ENCODE results near the gene SLC38A2. TPM values are rescaled to one million over a fixed set of nuclear protein-coding genes. Genes with fewer than 3 reads are reported as not detected.
"Not testable (repeated sequence)": the region's sequence is repeated elsewhere in the genome, so short reads cannot be mapped to it uniquely, and the experiment has no call there.

Gene SLC38A2
- total RNA-seq, 1 donor from 2014 or later, result 535 TPM

DNA sequence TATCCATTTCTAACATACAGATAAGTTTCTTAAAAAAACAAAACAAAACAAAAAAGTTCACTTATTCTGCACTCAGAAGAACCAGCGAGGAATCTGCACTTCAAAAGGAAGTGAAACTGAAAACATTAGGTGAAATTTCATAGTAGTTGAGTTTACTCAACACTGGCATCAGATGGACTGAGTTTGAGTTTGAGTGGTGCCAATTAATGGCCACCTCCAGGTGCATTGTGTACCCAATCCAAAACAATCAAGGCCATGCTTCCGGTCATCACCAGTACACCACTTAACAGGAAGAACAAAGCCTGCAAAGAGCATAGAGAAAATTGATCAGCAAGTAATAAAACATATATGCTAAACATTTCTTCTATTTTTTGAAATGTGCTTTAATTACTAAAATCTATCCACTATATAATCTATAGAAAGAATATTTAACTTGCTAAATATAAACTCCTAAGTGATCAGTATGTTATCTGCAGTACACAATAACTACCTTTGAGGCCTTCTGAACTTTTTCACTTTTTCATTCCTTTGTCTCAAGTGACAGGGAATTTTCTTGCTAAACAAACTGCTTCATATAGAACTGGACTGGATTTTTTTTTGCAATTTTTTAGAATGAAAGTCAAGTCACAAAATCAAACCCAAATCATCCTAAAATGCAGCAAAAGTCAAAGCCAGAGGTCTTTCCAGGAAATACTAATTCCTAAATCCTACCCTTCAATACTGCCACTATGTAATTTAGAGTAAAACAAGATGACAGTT, 11.5 kb downstream of the SLC38A2 start:
- DNase-seq (ENCODE audit: low spot score), result no peak

DNA sequence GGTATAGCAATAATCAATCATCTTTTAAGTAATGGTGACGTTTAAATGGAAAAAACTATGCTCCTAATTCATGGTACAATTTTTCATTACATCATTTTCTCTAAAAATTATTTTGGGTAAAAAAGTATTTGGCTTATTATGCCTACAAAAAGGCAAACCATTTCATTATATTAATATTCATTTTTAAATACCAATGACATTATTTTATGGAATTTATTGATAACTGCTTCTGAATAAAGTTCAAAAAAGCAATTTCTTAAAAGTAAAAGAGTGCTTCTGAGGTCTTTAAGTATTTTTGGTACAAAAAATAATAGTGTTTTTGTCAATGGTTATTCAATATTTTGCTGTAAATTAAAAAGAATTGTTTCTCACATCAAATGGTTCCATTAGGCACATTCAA, 12.2 kb downstream of the SLC38A2 start:
- DNase-seq (ENCODE audit: low spot score), result no peak

DNA sequence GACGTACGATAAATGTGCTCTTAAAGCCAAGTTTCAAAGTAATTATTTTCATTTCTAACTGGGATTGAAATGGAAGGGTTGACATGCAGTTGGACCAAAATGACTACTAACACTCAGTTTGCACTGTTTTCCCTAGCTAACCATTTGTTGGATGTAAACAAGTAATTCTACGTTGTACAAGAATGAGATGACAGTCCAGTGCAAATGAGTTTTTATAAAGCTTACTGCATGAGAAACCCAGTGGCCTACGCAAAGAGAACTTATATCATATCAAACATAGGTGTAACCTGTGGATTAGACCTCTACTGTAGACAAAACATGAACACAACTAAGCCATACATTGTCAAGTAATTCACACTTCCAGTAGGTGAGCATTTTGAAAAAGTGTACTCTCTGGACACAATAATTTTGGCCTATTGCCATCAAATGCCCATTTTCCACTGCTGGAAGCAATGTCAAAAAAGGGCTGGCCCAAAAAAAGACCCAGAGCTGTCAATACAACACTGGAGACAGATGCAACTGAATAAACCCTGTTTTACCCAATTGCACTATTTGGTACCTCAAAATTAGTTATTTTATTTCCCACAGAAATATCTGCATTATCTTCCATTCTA, 12.8 kb downstream of the SLC38A2 start:
- no peak for DNase-seq (ENCODE audit: low spot score)

DNA sequence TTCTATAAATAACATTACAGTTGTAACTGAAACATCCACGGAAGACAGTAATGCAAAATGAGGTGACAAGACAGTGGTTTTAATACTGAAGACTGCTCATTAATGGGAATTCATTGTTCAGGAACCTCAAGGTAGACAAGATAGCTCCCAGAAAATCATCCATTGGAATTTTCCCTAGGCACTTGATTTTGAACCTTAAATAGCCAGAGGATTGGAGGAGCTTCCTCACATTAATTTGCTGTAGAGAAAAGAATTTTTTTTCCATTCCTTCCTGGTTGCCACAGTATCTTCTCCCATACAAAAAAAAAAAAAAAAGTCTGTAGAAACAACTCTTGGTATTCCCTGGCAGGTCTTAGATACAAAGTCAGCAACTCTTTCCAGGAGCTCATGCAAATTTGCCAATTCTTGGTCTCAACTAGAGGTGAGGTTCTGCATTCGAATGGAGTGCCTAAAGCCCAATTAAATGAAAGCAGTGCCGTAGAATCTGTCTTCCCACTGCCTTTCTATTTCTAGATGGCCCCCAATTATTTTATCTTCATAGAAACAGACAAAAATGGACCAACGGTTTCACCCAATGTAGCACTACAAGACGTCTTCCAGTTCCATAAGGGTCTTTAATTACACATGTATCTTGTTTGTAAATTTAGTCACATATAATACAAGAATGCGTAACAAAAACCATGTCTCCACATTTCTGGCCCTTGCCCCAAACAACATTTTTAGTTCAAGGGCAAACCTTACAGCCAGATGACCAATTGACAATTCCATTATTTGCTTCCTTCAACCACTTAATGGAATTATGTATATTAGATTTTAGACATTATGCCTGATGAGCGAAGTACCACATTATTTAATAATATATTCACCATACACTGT, 13.5 kb downstream of the SLC38A2 start:
- DNase-seq (ENCODE audit: low spot score), result no peak

GRCh38 chr12:46358325-46358700, 14.3 kb downstream of the SLC38A2 start:
- DNase-seq (ENCODE audit: low spot score), result no peak

GRCh38 chr12:46357438-46358324, 14.9 kb downstream of the SLC38A2 start:
- DNase-seq (ENCODE audit: low spot score), result peak; percentile 77

- DNase-seq (ENCODE audit: low spot score), result no peak
Measured at GRCh38 chr12:46356655-46357437, 15.7 kb downstream of the SLC38A2 start.

DNA sequence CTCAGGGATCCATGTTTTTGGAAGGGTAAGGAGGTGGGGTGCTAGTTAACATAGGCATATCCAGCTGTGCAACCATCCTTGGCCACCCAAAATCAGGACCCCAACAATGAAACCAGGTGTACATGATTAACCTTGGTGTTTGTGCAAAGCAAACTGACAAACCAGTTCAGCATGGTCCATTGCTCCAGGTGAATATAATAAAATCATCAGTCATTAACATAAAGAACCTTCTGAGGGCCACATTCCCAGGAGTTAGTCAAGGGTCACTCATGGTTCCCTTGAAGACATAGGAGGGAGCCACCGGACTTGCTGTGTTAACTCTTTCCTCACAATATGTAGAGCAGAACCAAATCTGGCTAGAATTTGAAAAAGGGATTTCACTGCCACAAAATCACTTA, 17.8 kb downstream of the SLC38A2 start:
- no peak for DNase-seq (ENCODE audit: low spot score)

- no peak for DNase-seq (ENCODE audit: low spot score)
Measured at GRCh38 chr12:46354111-46354801, 18.3 kb downstream of the SLC38A2 start.

DNA sequence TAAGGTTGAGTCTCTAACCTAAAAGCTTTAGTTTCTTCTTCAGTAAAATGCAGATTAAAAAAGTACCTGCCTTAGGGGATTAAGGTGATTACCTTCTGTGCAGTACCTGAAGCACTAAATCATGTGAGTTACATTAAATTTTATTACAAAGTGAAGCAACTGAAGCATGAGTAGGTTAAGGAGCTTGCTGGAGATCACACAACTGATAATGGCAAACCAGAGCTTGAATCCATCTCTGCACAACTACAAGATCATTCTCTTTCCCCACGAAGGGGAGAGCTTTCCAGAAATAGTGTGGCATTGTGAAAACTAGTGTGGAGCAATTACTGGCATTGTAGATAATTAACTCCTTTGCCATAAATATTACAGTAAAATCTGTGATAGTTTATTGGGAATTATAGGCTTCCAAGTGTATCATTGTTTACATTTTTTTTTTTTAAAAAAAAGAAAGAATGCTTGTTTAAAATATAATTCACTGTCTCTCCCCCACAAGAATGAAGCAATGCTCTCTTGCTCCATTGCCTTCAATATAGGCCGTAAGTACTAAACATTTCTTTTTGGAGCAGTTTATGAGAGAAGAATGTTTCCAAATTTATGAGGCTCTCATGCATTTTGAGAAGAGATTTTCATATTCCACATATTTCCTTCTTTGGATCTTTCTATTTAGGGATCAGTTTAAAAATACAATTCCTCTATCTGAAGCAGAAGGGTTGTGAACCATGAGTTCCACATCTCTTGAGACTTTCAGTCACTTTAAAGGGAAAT, 20.5 kb downstream of the SLC38A2 start:
- peak; percentile 77 for DNase-seq (ENCODE audit: low spot score)

GRCh38 chr12:46351138-46351537, 21.4 kb downstream of the SLC38A2 start:
- no peak for DNase-seq (ENCODE audit: low spot score)

GRCh38 chr12:46349253-46349652, 23.3 kb downstream of the SLC38A2 start:
- DNase-seq (ENCODE audit: low spot score), result no peak

- DNase-seq (ENCODE audit: low spot score), result no peak
Measured at GRCh38 chr12:46343118-46343852, 29.3 kb downstream of the SLC38A2 start.

GRCh38 chr12:46342562-46343033, 30.0 kb downstream of the SLC38A2 start:
- peak; percentile 53 for DNase-seq (ENCODE audit: low spot score)

- no peak for DNase-seq (ENCODE audit: low spot score)
Measured at GRCh38 chr12:46339051-46339450, 33.5 kb downstream of the SLC38A2 start.

- no peak for DNase-seq (ENCODE audit: low spot score)
Measured at GRCh38 chr12:46332260-46332659, 40.3 kb downstream of the SLC38A2 start.

- DNase-seq (ENCODE audit: low spot score), result not testable (repeated sequence)
Measured at GRCh38 chr12:46325075-46325474, 47.5 kb downstream of the SLC38A2 start.

DNA sequence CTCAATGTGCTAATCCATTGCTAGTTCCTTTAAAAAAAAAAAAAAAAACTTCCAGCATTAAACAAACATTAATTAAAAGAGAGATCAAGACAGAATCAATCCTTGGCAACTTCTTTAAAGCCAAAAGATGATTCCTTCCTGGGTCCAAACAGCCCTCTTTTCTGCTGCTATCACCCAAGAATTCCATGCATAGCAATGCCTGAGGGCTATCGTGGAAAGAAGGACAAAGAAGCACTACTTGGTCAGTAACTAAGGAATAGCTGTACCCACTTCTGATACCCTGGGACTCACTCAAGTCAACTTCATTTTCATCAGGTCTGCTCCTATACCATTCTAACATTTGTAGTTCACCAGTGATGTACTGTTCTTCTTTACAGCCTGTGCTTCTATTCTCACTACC, 51.8 kb downstream of the SLC38A2 start:
- no peak for DNase-seq (ENCODE audit: low spot score)

Data from umbilical cord (tissue), 2 donors.